ENCODE measurements around the gene KRTAP10-5. TPM values are rescaled to one million over a fixed set of nuclear protein-coding genes. Genes with fewer than 3 reads are reported as not detected.
"Not testable (repeated sequence)": the region's sequence is repeated elsewhere in the genome, so short reads cannot be mapped to it uniquely, and the experiment has no call there.

The KRTAP10-5 gene
- total RNA-seq, 5 donors from 2014 or later (not counting 1 experiment from before 2014, with no cell fraction given) = not detected

- no peaks in the 10 kb centered on the region for H3K9me3 ChIP-seq
- H3K27ac ChIP-seq (ENCODE audit: low read length) = no peak within 1 kb of the TSS
- WGBS (ENCODE audit: insufficient coverage) = 70% methylated on average over 23 of the region's 33 CpGs
- H3K27me3 Mint-ChIP-seq = peaks cover 3 to 21% of the 10 kb centered on the region in 2 donors
- H3K4me3 Mint-ChIP-seq = no peak within 1 kb of the TSS
- peaks cover 0 to 2% (median 0%) of the 10 kb centered on the region in 3 donors for H3K4me1 Mint-ChIP-seq
- H3K36me3 ChIP-seq (ENCODE audit: control insufficient read depth in 2 of 2, extremely low read depth in 1 of 2, insufficient read depth in 1 of 2, low read length in 1 of 2) = no peaks in the 10 kb centered on the region
- POLR2A ChIA-PET = no interaction called here
- no peak within 1 kb of the TSS for H3K27ac Mint-ChIP-seq
- ATAC-seq (replicated peaks in 1 of 4) (no peak), DNase-seq (peak in 1 of 35 experiments; percentile 20)
- H3K4me1 ChIP-seq (ENCODE audit: control insufficient read depth in 1 of 2, extremely low read depth in 1 of 2, insufficient read depth in 2 of 2, low read length in 2 of 2) = peaks cover 0 to 2% of the 10 kb centered on the region in 2 experiments
- H3K27me3 ChIP-seq (replicated peaks in 1 of 2; ENCODE audit: control insufficient read depth in 2 of 2, extremely low read depth in 1 of 2, insufficient read depth in 2 of 2, low read length in 1 of 2) = peaks cover 0 to 25% of the 10 kb centered on the region in 2 experiments
- CTCF ChIA-PET = interaction anchor here in 1 of 2 donors (0.5 kb wide), 1 partner anchor 36 kb away, joined by 4 read pairs; no protein-coding TSS in a partner anchor
- no peaks in the 10 kb centered on the region for H3K36me3 Mint-ChIP-seq
- H3K9me3 Mint-ChIP-seq = no peaks in the 10 kb centered on the region
- H3K4me3 ChIP-seq (ENCODE audit: control insufficient read depth in 1 of 2, extremely low read depth in 1 of 2, low read length in 1 of 2) = no peak within 1 kb of the TSS
These were observed 12.3 kb upstream of the KRTAP10-5 start, which contains the start of gene KRTAP10-6 for GRCh38 chr21:44592446-44593311. KRTAP10-6 (minus strand) TSS chr21:44592505; CDS start chr21:44592484, 21 bp downstream.

GRCh38 chr21:44591801-44592130, 11.4 kb upstream of the KRTAP10-5 start:
- H3K4me3 Mint-ChIP-seq; H3K4me1 Mint-ChIP-seq; POLR2A ChIA-PET; CTCF ChIA-PET; H3K9me3 ChIP-seq; H3K4me3 ChIP-seq (ENCODE audit: control insufficient read depth in 1 of 2, extremely low read depth in 1 of 2, low read length in 1 of 2); H3K9me3 Mint-ChIP-seq; H3K36me3 Mint-ChIP-seq; H3K36me3 ChIP-seq (ENCODE audit: control insufficient read depth in 2 of 2, extremely low read depth in 1 of 2, insufficient read depth in 1 of 2, low read length in 1 of 2); ATAC-seq (replicated peaks in 1 of 4); H3K4me1 ChIP-seq (ENCODE audit: control insufficient read depth in 1 of 2, extremely low read depth in 1 of 2, insufficient read depth in 2 of 2, low read length in 2 of 2); DNase-seq; H3K27ac Mint-ChIP-seq; H3K27ac ChIP-seq (ENCODE audit: low read length): not testable (repeated sequence)
- H3K27me3 ChIP-seq (replicated peaks in 1 of 2; ENCODE audit: control insufficient read depth in 2 of 2, extremely low read depth in 1 of 2, insufficient read depth in 2 of 2, low read length in 1 of 2) = peaks cover 0 to 25% of the 10 kb centered on the region in 2 experiments
- no CpG with 5 or more reads among the region's 4 CpGs for WGBS (ENCODE audit: insufficient coverage)
- peaks cover 4 to 26% of the 10 kb centered on the region in 2 donors for H3K27me3 Mint-ChIP-seq

GRCh38 chr21:44590897-44591800, 10.7 kb upstream of the KRTAP10-5 start:
- H3K36me3 Mint-ChIP-seq; CTCF ChIA-PET; H3K9me3 ChIP-seq; H3K27ac ChIP-seq (ENCODE audit: low read length); H3K27ac Mint-ChIP-seq; ATAC-seq (replicated peaks in 1 of 4); H3K4me1 Mint-ChIP-seq; H3K4me1 ChIP-seq (ENCODE audit: control insufficient read depth in 1 of 2, extremely low read depth in 1 of 2, insufficient read depth in 2 of 2, low read length in 2 of 2); POLR2A ChIA-PET; H3K9me3 Mint-ChIP-seq; H3K4me3 Mint-ChIP-seq; H3K36me3 ChIP-seq (ENCODE audit: control insufficient read depth in 2 of 2, extremely low read depth in 1 of 2, insufficient read depth in 1 of 2, low read length in 1 of 2); H3K4me3 ChIP-seq (ENCODE audit: control insufficient read depth in 1 of 2, extremely low read depth in 1 of 2, low read length in 1 of 2): not testable (repeated sequence)
- 95% methylated on average over 9 of the region's 19 CpGs for whole genome bisulfite sequencing (ENCODE audit: insufficient coverage)
- peaks cover 0 to 30% of the 10 kb centered on the region in 2 experiments for H3K27me3 ChIP-seq (replicated peaks in 1 of 2; ENCODE audit: control insufficient read depth in 2 of 2, extremely low read depth in 1 of 2, insufficient read depth in 2 of 2, low read length in 1 of 2)
- peaks cover 8 to 32% of the 10 kb centered on the region in 2 donors for H3K27me3 Mint-ChIP-seq
- DNase-seq = peak in 1 of 35 experiments; percentile 17

- peaks cover 0 to 2% of the 10 kb centered on the region in 2 experiments for H3K4me1 ChIP-seq (ENCODE audit: control insufficient read depth in 1 of 2, extremely low read depth in 1 of 2, insufficient read depth in 2 of 2, low read length in 2 of 2)
- H3K36me3 ChIP-seq (ENCODE audit: control insufficient read depth in 2 of 2, extremely low read depth in 1 of 2, insufficient read depth in 1 of 2, low read length in 1 of 2) = no peaks in the 10 kb centered on the region
- no peaks in the 10 kb centered on the region for H3K9me3 Mint-ChIP-seq
- 61% methylated on average over 4 of the region's 10 CpGs for WGBS (ENCODE audit: insufficient coverage)
- no peak for ATAC-seq (replicated peaks in 1 of 4)
- no peaks in the 10 kb centered on the region for H3K9me3 ChIP-seq
- no peak for DNase-seq
- POLR2A ChIA-PET = no interaction called here
- CTCF ChIA-PET = no interaction called here
- peaks cover 12 to 37% of the 10 kb centered on the region in 2 donors for H3K27me3 Mint-ChIP-seq
- H3K36me3 Mint-ChIP-seq = no peaks in the 10 kb centered on the region
- H3K27ac Mint-ChIP-seq = no peak overlapping the region
- H3K27me3 ChIP-seq (replicated peaks in 1 of 2; ENCODE audit: control insufficient read depth in 2 of 2, extremely low read depth in 1 of 2, insufficient read depth in 2 of 2, low read length in 1 of 2) = peaks cover 0 to 34% of the 10 kb centered on the region in 2 experiments
- H3K4me3 ChIP-seq (ENCODE audit: control insufficient read depth in 1 of 2, extremely low read depth in 1 of 2, low read length in 1 of 2) = no peak overlapping the region
- no peak overlapping the region for H3K27ac ChIP-seq (ENCODE audit: low read length)
- H3K4me1 Mint-ChIP-seq = peaks cover 0 to 2% (median 0%) of the 10 kb centered on the region in 3 donors
- no peak overlapping the region for H3K4me3 Mint-ChIP-seq
These were observed 9.9 kb upstream of the KRTAP10-5 start for GRCh38 chr21:44590311-44590721.

DNA sequence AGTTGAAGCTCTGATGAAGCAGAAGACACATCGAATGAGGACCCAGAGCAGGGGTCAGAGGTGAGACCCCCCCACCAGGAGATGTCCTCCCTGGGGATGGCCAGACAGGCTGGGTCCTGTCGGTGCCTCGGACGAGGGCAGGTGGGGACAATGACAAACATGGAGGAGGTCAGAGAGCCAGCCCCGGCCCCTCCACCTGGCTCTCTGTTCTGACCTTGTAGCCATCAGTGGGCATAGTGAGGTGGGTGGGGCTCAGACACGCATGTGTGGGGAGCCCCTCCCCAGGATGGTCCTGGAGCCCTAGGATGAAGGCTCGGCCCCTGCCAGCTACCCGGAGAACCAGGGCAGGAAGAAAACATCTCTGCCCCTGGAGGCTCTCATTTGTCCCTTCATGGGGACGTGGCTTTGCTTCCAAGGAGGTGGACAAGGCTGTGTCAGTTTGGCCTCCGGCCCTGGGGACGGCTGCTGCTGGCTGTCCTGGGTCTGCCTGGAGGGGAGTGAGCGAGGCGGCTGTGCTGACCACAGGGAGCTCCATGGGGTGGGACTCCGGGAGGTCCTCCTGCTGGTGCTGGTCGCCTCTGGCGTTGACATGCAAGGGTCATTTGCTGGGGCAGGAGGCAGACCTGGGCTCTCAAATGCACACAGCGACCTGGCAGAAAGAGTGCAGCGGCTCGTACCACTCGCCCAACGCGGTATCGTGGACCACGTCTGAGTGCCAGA, 9.3 kb upstream of the KRTAP10-5 start:
- H3K36me3 Mint-ChIP-seq = no peaks in the 10 kb centered on the region
- H3K9me3 ChIP-seq = no peaks in the 10 kb centered on the region
- H3K27me3 Mint-ChIP-seq = peaks cover 16 to 40% of the 10 kb centered on the region in 2 donors
- WGBS (ENCODE audit: insufficient coverage) = 85% methylated on average over 20 of the region's 24 CpGs
- H3K27ac Mint-ChIP-seq = no peak overlapping the region
- H3K4me1 ChIP-seq (ENCODE audit: control insufficient read depth in 1 of 2, extremely low read depth in 1 of 2, insufficient read depth in 2 of 2, low read length in 2 of 2) = peaks cover 0 to 2% of the 10 kb centered on the region in 2 experiments
- DNase-seq (no peak), ATAC-seq (replicated peaks in 1 of 4) (no peak)
- no peak overlapping the region for H3K27ac ChIP-seq (ENCODE audit: low read length)
- no peak overlapping the region for H3K4me3 ChIP-seq (ENCODE audit: control insufficient read depth in 1 of 2, extremely low read depth in 1 of 2, low read length in 1 of 2)
- POLR2A ChIA-PET = no interaction called here
- CTCF ChIA-PET = no interaction called here
- no peaks in the 10 kb centered on the region for H3K9me3 Mint-ChIP-seq
- peaks cover 0 to 34% of the 10 kb centered on the region in 2 experiments for H3K27me3 ChIP-seq (replicated peaks in 1 of 2; ENCODE audit: control insufficient read depth in 2 of 2, extremely low read depth in 1 of 2, insufficient read depth in 2 of 2, low read length in 1 of 2)
- peaks cover 0 to 2% (median 0%) of the 10 kb centered on the region in 3 donors for H3K4me1 Mint-ChIP-seq
- H3K4me3 Mint-ChIP-seq = no peak overlapping the region
- H3K36me3 ChIP-seq (ENCODE audit: control insufficient read depth in 2 of 2, extremely low read depth in 1 of 2, insufficient read depth in 1 of 2, low read length in 1 of 2) = no peaks in the 10 kb centered on the region

GRCh38 chr21:44589094-44589493, 8.7 kb upstream of the KRTAP10-5 start:
- POLR2A ChIA-PET = no interaction called here
- Mint-ChIP-seq H3K9me3 (no peaks in the 10 kb centered on the region), H3K4me3 (no peak overlapping the region), H3K27me3 (peaks cover 21 to 44% of the 10 kb centered on the region in 2 donors), H3K27ac (no peak overlapping the region), H3K4me1 (peaks cover 4 to 7% (median 6%) of the 10 kb centered on the region in 3 donors), H3K36me3 (no peaks in the 10 kb centered on the region)
- no peaks in the 10 kb centered on the region for H3K36me3 ChIP-seq (ENCODE audit: control insufficient read depth in 2 of 2, extremely low read depth in 1 of 2, insufficient read depth in 1 of 2, low read length in 1 of 2)
- peaks cover 0 to 2% of the 10 kb centered on the region in 2 experiments for H3K4me1 ChIP-seq (ENCODE audit: control insufficient read depth in 1 of 2, extremely low read depth in 1 of 2, insufficient read depth in 2 of 2, low read length in 2 of 2)
- DNase-seq (no peak), ATAC-seq (replicated peaks in 1 of 4) (no peak)
- H3K4me3 ChIP-seq (ENCODE audit: control insufficient read depth in 1 of 2, extremely low read depth in 1 of 2, low read length in 1 of 2) = no peak overlapping the region
- no peaks in the 10 kb centered on the region for H3K9me3 ChIP-seq
- 100% methylated on average over 1 of the region's 2 CpGs for WGBS (ENCODE audit: insufficient coverage)
- H3K27ac ChIP-seq (ENCODE audit: low read length) = no peak overlapping the region
- CTCF ChIA-PET = no interaction called here
- H3K27me3 ChIP-seq (replicated peaks in 1 of 2; ENCODE audit: control insufficient read depth in 2 of 2, extremely low read depth in 1 of 2, insufficient read depth in 2 of 2, low read length in 1 of 2) = peaks cover 0 to 34% of the 10 kb centered on the region in 2 experiments

Measured in T-cell (primary cell).